ENCODE results near the gene PRXL2B. TPM values are rescaled to one million over a fixed set of nuclear protein-coding genes. Genes with fewer than 3 reads are reported as not detected.

Gene PRXL2B
- total RNA-seq, 4 donors from 2014 or later: 7.1 to 19.2 (median 8.8) TPM

- no peak for TF ChIP-seq CTCF (IDR thresholded peaks at IDR 0.05)
- no peak for DNase-seq (ENCODE audit: low spot score)
- ATAC-seq (ENCODE audit: low FRiP score): no peak
Observed at GRCh38 chr1:2639607-2640521, 53.3 kb downstream of the PRXL2B start.

GRCh38 chr1:2640626-2641025 is 54.0 kb downstream of the PRXL2B start:
- ATAC-seq (ENCODE audit: low FRiP score) (no peak), DNase-seq (ENCODE audit: low spot score) (no peak)
- TF ChIP-seq CTCF (IDR thresholded peaks at IDR 0.05): no peak

Other genes with a start within 250 kb of the PRXL2B start
- gene MORN1, start 195.2 kb upstream of the PRXL2B start, total RNA-seq: 1 to 10 TPM; 4.0 to 9.1 (median 6.4) TPM
- 10 to 100 TPM; 59.4 to 91.7 (median 72.7) TPM for gene RER1, start 194.9 kb upstream of the PRXL2B start, total RNA-seq
- gene PEX10, start 174.2 kb upstream of the PRXL2B start, total RNA-seq: 10 to 100 TPM; 20.8 to 33.3 (median 23.9) TPM
- 1 to 10 TPM in 1 of 4 donors, under 1 TPM in 3; 0.16 to 1.7 (median 0.44) TPM for gene PLCH2, start 110.5 kb upstream of the PRXL2B start, total RNA-seq
- gene PANK4, start 60.2 kb upstream of the PRXL2B start, total RNA-seq: 10 to 100 TPM; 15.1 to 38.1 (median 27.4) TPM
- not detected for gene HES5, start 56.5 kb upstream of the PRXL2B start, total RNA-seq
- 100 to 1,000 TPM in 1 of 4 donors, 10 to 100 TPM in 3; 26.6 to 108 (median 41.5) TPM for gene TNFRSF14, start 30.4 kb upstream of the PRXL2B start, total RNA-seq
- gene MMEL1, start 46.2 kb downstream of the PRXL2B start, total RNA-seq: 1 to 10 TPM in 3 of 4 donors, not detected in 1; 1.6 to 2.4 (median 1.6) TPM
- under 1 TPM; 0.12 to 0.95 (median 0.26) TPM for gene TTC34, start 214.9 kb downstream of the PRXL2B start, total RNA-seq